RWPE2 (cell line): ENCODE results near the gene LRWD1.

ENCODE experiments used
- ATAC-seq: fragments of 200-7000 bp; cut with Tn5 transposase; 3 replicates; pipeline ENCODE4 v1.9.1; 2021; ENCODE audit warnings: low read depth
- DNase-seq: peaks from one replicate; pipeline ENCODE4 v3.0.0-alpha.2; 2020; ENCODE audit warnings: low spot score
- H3K27ac ChIP-seq: fragments of 450-650 bp; 2 replicates; pipeline ENCODE4 v1.5.1; 2017; ENCODE audit warnings: mild to moderate bottlenecking; ENCODE audit not compliant: poor library complexity, severe bottlenecking
- H3K27me3 ChIP-seq: fragments of 250-450 bp; sonication (Bioruptor Pico); 2 replicates; pipeline ENCODE4 v1.5.1; 2021; ENCODE audit warnings: mild to moderate bottlenecking, moderate library complexity; ENCODE audit not compliant: insufficient read depth, poor library complexity, severe bottlenecking
- H3K36me3 ChIP-seq: fragments of 250-450 bp; sonication (Bioruptor Pico); 2 replicates; pipeline ENCODE4 v1.5.1; 2020; ENCODE audit warnings: low read depth, mild to moderate bottlenecking, moderate library complexity
- H3K4me1 ChIP-seq: fragments of 250-450 bp; sonication (Bioruptor Pico); 2 replicates; pipeline ENCODE4 v1.5.1; 2021; ENCODE audit warnings: mild to moderate bottlenecking, moderate library complexity; ENCODE audit not compliant: insufficient read depth, poor library complexity, severe bottlenecking
- H3K4me3 ChIP-seq: fragments of 250-450 bp; sonication (Bioruptor Pico); 2 replicates; pipeline ENCODE4 v1.5.1; 2021; ENCODE audit warnings: mild to moderate bottlenecking, moderate library complexity; ENCODE audit not compliant: severe bottlenecking
- H3K9me3 ChIP-seq: fragments of 250-450 bp; sonication (Bioruptor Pico); 2 replicates; pipeline ENCODE4 v1.5.1; 2021; ENCODE audit warnings: mild to moderate bottlenecking, moderate library complexity; ENCODE audit not compliant: severe bottlenecking
- TF ChIP-seq, protein P1 (sequence below): fragments of 450-650 bp; IDR thresholded peaks from one replicate; pipeline ENCODE4 v1.5.1; 2017; ENCODE audit warnings: mild to moderate bottlenecking, moderate library complexity; ENCODE audit not compliant: poor library complexity, severe bottlenecking

Gene LRWD1

DNA sequence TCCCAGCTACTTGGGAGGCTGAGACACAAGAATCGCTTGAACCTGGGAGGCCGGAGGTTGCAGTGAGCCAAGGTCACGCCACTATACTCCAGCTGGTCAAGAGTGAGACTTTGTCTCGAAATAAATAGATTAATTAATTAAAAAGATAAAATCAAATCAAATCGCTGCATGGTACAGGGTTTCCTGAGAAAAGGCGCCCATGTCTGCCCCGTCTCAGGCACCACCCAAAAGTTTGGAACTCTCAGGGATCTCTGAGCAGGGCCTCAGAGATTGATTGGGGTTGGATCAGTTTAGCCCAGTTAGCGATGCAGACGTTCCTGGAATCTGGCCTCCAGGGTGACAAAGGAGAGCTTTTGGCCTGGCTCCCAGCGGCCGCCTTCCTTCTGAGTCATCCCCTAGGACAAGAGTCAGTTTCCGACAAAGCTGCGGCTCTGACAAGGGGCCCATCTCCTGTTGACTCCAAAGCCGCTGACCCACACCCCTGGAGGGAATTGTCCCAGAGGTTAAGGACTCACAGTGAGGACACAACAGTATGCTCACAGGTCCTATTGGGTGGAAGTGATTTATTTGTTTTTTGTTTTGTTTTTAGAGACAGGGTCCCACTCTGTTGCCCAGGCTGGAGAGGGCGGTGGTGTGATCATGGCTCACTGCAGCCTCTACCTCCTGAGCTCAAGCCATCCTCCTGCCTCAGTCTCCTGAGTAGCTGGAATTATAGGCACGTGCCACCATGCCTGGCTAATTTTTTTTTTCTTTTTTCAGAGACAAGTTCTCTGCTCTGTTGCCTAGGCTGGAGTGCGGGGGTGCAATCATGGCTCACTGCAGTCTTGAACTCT lies 24.6 kb upstream of the LRWD1 start:
- Histone ChIP-seq H3K36me3 (peaks cover 3% of the 10 kb centered on the region; the same call in 1 of the 2 replicates), H3K27ac (peak overlapping the region; percentile 21), H3K4me3 (no peak overlapping the region), H3K27me3 (no peaks in the 10 kb centered on the region), H3K4me1 (peaks cover 9% of the 10 kb centered on the region), H3K9me3 (no peaks in the 10 kb centered on the region)
- DNase-seq (no peak), ATAC-seq (peak; percentile 94)
- TF ChIP-seq, protein P1, sequence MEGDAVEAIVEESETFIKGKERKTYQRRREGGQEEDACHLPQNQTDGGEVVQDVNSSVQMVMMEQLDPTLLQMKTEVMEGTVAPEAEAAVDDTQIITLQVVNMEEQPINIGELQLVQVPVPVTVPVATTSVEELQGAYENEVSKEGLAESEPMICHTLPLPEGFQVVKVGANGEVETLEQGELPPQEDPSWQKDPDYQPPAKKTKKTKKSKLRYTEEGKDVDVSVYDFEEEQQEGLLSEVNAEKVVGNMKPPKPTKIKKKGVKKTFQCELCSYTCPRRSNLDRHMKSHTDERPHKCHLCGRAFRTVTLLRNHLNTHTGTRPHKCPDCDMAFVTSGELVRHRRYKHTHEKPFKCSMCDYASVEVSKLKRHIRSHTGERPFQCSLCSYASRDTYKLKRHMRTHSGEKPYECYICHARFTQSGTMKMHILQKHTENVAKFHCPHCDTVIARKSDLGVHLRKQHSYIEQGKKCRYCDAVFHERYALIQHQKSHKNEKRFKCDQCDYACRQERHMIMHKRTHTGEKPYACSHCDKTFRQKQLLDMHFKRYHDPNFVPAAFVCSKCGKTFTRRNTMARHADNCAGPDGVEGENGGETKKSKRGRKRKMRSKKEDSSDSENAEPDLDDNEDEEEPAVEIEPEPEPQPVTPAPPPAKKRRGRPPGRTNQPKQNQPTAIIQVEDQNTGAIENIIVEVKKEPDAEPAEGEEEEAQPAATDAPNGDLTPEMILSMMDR, result no peak

DNA sequence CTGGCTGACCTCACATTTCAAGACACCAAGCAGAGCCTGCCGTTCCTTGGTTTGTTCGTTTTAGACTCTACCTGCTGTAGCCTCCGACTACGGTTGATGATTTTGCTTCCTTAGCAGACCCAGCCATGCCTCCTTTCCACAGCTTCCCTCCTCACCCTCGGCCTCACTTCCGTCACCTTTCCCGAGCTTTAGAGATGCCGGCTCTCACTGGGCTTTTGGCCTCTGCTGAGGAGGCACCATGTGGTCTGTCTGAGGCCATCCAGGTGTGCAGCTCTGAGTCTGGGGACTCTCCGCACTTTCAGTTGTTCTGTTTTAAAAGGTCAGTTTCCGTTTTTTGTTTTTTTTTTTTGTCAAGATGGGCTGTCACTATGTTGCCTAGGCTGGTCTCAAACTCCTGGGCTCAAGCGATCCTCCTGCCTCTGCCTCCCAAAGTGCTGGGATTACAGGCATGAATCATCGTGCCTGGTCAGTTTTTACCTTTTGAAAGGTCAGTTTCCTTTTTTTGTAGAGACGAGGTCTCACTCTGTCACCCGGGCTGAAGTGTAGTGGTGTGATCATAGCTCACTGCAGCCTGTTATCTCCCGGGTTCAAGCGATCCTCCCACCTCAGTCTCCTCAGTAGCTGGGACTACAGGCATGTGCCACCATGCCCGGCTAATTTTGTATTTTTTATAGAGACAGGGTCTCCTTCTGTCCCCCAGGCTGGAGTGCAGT lies 19.7 kb upstream of the LRWD1 start:
- H3K4me1 ChIP-seq, result peaks cover 5% of the 10 kb centered on the region
- DNase-seq, result no peak
- H3K27ac ChIP-seq, result no peak overlapping the region
- H3K27me3 ChIP-seq, result no peaks in the 10 kb centered on the region
- TF ChIP-seq, protein P1, result no peak
- ATAC-seq, result no peak
- no peaks in the 10 kb centered on the region for H3K9me3 ChIP-seq
- H3K36me3 ChIP-seq, result no peaks in the 10 kb centered on the region
- no peak overlapping the region for H3K4me3 ChIP-seq

DNA sequence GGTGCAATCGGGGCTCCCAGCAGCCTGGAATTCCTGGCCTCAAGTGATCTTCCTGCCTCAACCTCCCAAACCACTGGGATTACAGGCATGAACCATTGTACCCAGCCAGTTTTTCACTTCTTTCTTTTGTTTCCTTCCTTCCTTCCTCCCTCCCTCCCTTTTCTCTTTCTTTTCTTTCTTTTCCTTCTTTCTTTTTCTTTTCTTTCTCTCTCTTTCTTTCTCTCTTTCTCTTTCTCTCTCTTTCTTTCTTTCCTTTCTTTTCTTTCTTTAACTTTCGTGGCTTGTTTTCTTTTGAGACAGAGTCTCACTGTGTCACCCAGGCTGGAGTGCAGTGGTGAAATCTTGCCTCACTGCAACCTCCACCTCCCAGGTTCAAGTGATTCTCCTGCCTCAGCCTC lies 19.1 kb upstream of the LRWD1 start:
- TF ChIP-seq, protein P1, result no peak
- H3K4me3 ChIP-seq, result no peak overlapping the region
- ATAC-seq (no peak), DNase-seq (no peak)
- H3K36me3 ChIP-seq, result no peaks in the 10 kb centered on the region
- no peaks in the 10 kb centered on the region for H3K27me3 ChIP-seq
- no peaks in the 10 kb centered on the region for H3K4me1 ChIP-seq
- no peaks in the 10 kb centered on the region for H3K9me3 ChIP-seq
- no peak overlapping the region for H3K27ac ChIP-seq

DNA sequence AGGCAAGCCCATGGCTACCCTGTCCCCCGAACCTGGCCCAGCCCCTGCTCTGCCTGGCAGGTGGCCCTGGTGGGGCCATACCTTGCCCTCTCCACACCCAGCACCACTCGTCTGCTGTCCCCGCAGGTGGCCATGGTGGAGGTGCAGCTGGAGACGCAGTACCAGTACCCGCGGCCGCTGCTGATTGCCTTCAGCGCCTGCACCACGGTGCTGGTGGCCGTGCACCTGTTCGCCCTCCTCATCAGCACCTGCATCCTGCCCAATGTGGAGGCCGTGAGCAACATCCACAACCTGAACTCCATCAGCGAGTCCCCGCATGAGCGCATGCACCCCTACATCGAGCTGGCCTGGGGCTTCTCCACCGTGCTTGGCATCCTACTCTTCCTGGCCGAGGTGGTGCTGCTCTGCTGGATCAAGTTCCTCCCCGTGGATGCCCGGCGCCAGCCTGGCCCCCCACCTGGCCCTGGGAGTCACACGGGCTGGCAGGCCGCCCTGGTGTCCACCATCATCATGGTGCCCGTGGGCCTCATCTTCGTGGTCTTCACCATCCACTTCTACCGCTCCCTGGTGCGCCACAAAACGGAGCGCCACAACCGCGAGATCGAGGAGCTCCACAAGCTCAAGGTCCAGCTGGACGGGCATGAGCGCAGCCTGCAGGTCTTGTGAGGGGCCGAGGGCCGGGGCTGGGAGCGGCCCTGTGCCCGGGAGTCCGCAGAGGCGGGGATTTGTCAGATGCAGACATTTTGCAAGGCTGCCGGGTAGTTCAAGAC lies 18.2 kb upstream of the LRWD1 start:
- DNase-seq, result no peak
- no peaks in the 10 kb centered on the region for H3K27me3 ChIP-seq
- H3K36me3 ChIP-seq, result no peaks in the 10 kb centered on the region
- no peak for ATAC-seq
- no peaks in the 10 kb centered on the region for H3K9me3 ChIP-seq
- no peaks in the 10 kb centered on the region for H3K4me1 ChIP-seq
- no peak overlapping the region for H3K27ac ChIP-seq
- no peak overlapping the region for H3K4me3 ChIP-seq
- TF ChIP-seq, protein P1, result no peak
